ENCODE measurements around the gene C1orf52. TPM values are rescaled to one million over a fixed set of nuclear protein-coding genes. Genes with fewer than 3 reads are reported as not detected.

The C1orf52 gene
- polyA plus RNA-seq, 3 donors: 18.5 to 29.1 (median 19.7) TPM

DNA sequence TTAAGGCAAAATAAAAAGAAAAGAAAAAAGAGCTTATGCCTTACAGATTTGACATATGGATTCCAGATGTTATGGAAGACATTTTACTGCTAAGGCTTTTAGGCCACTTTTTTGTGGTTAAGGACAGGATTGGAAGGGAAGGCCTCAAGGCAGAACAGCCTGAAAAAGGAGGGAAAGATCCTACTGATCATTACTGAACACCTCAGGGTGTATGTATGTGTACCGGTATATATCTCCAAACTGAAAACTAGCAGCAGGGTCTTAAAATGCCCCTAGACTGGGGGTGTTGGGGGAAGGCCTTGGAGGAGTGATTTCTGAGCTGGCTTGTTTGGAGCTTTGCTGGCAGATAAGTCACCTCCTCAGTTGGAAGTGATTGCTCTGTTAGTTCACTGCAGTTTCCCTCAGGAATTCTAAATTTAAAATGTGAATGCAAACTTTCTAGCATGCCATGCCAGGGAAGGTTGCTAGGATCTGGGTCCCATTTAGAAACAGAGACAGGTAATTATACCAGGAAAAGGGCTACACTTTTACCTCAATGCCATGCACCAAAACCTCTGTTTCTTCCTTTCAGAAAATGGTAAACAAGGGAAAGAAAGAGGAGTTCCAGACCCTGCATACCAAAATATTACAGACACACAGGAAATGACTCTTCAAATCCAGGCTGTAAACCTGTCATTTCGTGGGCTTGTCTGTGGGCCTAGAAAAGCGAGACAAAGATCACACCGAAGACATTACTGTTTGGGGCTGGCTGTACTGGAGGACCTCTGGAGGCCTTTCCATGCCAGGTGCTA is 15.0 kb downstream of the C1orf52 start:
- Histone ChIP-seq H4K20me1 (ENCODE audit: insufficient read depth, low read length) (no peaks in the 10 kb centered on the region), H3K4me3 (replicated peaks in 1 of 3; ENCODE audit: low read depth in 2 of 3, low read length in 3 of 3) (no peak overlapping the region), H3K9ac (ENCODE audit: insufficient read depth, low read length, poor library complexity, severe bottlenecking) (no peak overlapping the region), H3K4me1 (ENCODE audit: control insufficient read depth in 1 of 2, insufficient read depth in 2 of 2, low read length in 2 of 2) (no peaks in the 10 kb centered on the region), H3K9me3 (replicated peaks in 1 of 2; ENCODE audit: control insufficient read depth in 1 of 2, insufficient read depth in 1 of 2, low read length in 2 of 2) (no peaks in the 10 kb centered on the region), H3K27me3 (ENCODE audit: control insufficient read depth in 2 of 2, insufficient read depth in 2 of 2, low read length in 2 of 2) (no peaks in the 10 kb centered on the region), H2AFZ (ENCODE audit: insufficient read depth, low read depth, low read length, poor library complexity, severe bottlenecking) (peak overlapping the region; percentile 37), H3K27ac (ENCODE audit: low read depth in 1 of 2, low read length in 2 of 2) (no peak overlapping the region), H3K4me2 (replicated peaks; ENCODE audit: extremely low read depth, low read length, poor library complexity, severe bottlenecking) (no peak overlapping the region), H3K79me2 (ENCODE audit: insufficient read depth, low read length) (no peaks in the 10 kb centered on the region), H3K36me3 (replicated peaks in 1 of 2; ENCODE audit: control insufficient read depth in 1 of 2, insufficient read depth in 2 of 2, low read length in 2 of 2) (no peaks in the 10 kb centered on the region)
- Mint-ChIP-seq H3K36me3 (no peaks in the 10 kb centered on the region), H3K9me3 (peaks cover 0 to 6% (median 3%) of the 10 kb centered on the region in 7 donors), H3K27ac (no peak overlapping the region), H3K4me1 (peaks cover 3% of the 10 kb centered on the region), H3K27me3 (ENCODE audit: low read depth in 3 of 3) (no peaks in the 10 kb centered on the region), H3K4me3 (no peak overlapping the region)
- TF ChIP-seq CTCF (IDR thresholded peaks at IDR 0.05): no peak
- WGBS (ENCODE audit: insufficient coverage): 5% methylated on average over 3 of the region's 4 CpGs
- intact Hi-C loops (cut with micrococcal nuclease): no loop called here
- no peak for DNase-seq

GRCh38 chr1:85243372-85243771 is 16.1 kb downstream of the C1orf52 start:
- intact Hi-C loops (cut with micrococcal nuclease): no loop called here
- Histone ChIP-seq H3K4me1 (ENCODE audit: control insufficient read depth in 1 of 2, insufficient read depth in 2 of 2, low read length in 2 of 2) (no peaks in the 10 kb centered on the region), H2AFZ (ENCODE audit: insufficient read depth, low read depth, low read length, poor library complexity, severe bottlenecking) (no peak overlapping the region), H3K79me2 (ENCODE audit: insufficient read depth, low read length) (no peaks in the 10 kb centered on the region), H3K27ac (ENCODE audit: low read depth in 1 of 2, low read length in 2 of 2) (no peak overlapping the region), H3K36me3 (replicated peaks in 1 of 2; ENCODE audit: control insufficient read depth in 1 of 2, insufficient read depth in 2 of 2, low read length in 2 of 2) (no peaks in the 10 kb centered on the region), H3K27me3 (ENCODE audit: control insufficient read depth in 2 of 2, insufficient read depth in 2 of 2, low read length in 2 of 2) (no peaks in the 10 kb centered on the region), H3K4me2 (replicated peaks; ENCODE audit: extremely low read depth, low read length, poor library complexity, severe bottlenecking) (no peak overlapping the region), H4K20me1 (ENCODE audit: insufficient read depth, low read length) (no peaks in the 10 kb centered on the region), H3K9me3 (replicated peaks in 1 of 2; ENCODE audit: control insufficient read depth in 1 of 2, insufficient read depth in 1 of 2, low read length in 2 of 2) (no peaks in the 10 kb centered on the region), H3K4me3 (replicated peaks in 1 of 3; ENCODE audit: low read depth in 2 of 3, low read length in 3 of 3) (no peak overlapping the region), H3K9ac (ENCODE audit: insufficient read depth, low read length, poor library complexity, severe bottlenecking) (no peak overlapping the region)
- DNase-seq: no peak
- Mint-ChIP-seq H3K9me3 (peaks cover 0 to 6% (median 2%) of the 10 kb centered on the region in 7 donors), H3K27ac (no peak overlapping the region), H3K36me3 (no peaks in the 10 kb centered on the region), H3K4me3 (no peak overlapping the region), H3K27me3 (ENCODE audit: low read depth in 3 of 3) (peaks cover 0 to 1% (median 0%) of the 10 kb centered on the region in 3 donors), H3K4me1 (peaks cover 3% of the 10 kb centered on the region)
- TF ChIP-seq CTCF (IDR thresholded peaks at IDR 0.05): no peak

Data from CD14-positive monocyte (primary cell).